Stimulated activated CD8-positive, alpha-beta memory T cell treated with anti-CD3 and anti-CD28 coated beads, Interleukin-15, amount 100 ng/mL, for 4 hours (primary cell): ENCODE results near the gene GAREM1.

ENCODE experiments used
- DNase-seq, 2 donors: peaks; one replicate each; pipeline ENCODE4 v3.0.0-alpha.2; 2020; ENCODE audit warnings: low read depth in 2 of 2

Gene GAREM1

DNA sequence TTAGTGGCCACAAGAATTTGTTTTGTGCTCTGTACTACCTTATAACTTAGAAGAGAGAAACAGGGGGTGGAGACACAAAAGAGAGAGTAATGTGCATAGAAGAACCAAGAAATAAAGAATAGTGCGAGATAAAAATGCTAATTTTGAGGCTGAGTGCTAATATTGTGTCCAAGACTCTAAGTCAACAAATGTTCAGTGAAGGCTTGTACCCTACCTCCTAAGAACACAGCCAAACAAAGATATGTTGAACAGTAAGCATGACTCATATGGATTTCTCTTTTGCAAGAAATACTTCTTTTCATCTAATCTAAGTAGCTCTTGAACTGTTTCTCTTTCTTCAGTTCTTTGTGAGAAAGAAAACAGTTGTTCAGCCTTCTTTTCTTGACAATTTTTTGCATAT lies 45.2 kb downstream of the GAREM1 start:
- DNase-seq, result no peak

DNA sequence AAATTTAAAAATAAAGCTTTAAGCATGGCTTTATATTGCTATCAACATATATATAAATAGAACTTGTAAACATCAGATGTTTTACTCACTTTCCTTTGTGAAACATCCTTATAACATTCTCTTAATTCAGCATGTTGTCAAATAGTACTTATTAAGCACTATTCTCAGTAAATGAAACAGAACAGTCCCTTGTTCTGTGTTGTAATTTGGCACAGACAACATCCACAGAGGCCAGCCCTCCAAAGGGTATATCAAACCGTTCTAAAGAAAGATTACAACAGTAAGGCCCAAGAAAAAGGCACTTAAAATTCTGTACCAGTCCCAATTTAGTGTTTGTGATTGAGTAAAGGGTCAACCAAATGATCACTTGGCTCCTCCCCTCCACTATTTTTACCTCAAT lies 46.0 kb downstream of the GAREM1 start:
- no peak for DNase-seq

GRCh38 chr18:32422978-32423740 lies 47.5 kb downstream of the GAREM1 start:
- DNase-seq, result no peak

DNA sequence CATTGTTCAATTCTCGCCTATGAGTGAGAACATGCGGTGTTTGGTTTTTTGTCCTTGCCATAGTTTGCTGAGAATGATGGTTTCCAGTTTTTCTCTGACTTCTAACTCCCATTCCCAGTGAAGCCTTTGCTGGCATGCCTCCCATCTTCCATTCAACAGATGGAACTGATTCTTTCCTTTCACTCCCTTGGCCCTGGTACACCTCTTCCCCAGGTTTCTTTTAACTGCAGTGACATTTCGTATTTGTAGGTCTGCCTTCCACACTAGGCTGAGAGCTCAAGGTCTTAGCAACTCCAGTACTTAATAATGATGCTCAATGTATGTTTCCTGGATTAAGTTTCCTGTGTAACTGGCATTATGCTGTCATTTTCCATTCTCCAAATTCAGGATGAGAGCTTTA lies 48.5 kb downstream of the GAREM1 start:
- DNase-seq, result no peak

DNA sequence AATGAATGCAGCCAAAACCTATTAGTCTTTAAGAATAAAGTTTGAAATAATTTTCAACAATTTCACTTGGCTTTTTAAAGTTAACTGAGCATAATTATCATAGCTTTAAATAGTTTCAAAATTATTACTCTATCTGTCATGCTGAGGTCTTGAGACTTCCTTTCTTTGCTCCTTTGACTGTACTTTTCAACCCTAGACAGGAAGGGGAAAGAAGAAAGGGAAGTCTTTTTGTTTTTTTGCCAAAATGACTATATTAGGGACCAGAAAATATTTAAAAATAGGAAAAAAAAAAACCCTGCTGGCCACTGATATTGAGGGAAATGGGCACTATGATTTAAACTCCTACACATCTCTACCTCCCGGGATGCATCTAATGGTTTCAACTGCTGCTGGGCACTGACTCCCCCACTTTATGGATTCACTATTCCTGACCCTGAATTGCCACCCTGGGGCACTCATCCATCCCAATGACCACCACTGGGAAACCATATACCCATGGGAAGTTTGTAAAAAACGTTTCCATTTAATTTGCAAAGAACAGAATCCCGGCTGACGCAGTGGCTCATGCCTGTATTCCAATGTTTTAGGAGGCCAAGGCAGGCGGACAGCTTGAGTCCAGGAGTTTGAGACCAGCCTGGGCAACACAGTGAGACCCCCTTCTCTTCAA lies 50.5 kb downstream of the GAREM1 start:
- DNase-seq, result no peak

DNA sequence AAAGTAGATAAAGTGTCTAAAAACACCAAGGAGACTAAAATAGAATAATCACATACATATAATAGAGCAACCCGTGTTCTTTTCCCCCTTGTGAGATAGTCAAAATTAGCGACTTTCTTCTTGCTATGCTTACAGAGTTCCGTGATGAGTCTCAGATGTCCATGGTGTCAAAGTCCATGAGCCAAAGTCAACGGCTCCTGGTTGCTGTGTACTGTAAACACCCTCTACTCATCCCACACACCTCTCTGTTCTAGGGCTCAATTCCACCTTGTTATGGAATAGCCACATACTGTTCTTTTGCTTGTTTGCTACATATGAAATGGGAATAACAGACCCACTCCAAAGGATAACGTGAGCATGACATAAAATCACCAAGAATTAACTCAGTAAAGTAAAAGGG lies 52.5 kb downstream of the GAREM1 start:
- DNase-seq, result no peak

DNA sequence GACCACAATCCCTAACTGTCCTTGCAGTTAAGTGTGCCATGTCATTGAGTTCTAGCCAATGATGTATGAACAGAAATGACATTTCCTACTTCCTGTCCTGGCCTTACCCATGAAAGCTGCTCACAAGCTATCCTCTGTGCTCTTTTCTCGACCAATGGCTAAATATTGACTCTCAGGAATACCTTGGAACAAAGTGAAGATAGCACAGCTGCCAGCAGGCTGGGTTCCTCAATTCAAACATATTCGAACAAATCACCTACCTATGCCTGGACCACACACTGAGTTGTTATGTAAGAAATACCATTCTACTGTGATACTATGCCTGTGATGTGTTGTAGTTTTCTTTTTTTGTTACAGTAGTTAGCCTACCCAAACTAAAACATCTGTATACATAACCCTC lies 65.1 kb downstream of the GAREM1 start:
- DNase-seq, result no peak

DNA sequence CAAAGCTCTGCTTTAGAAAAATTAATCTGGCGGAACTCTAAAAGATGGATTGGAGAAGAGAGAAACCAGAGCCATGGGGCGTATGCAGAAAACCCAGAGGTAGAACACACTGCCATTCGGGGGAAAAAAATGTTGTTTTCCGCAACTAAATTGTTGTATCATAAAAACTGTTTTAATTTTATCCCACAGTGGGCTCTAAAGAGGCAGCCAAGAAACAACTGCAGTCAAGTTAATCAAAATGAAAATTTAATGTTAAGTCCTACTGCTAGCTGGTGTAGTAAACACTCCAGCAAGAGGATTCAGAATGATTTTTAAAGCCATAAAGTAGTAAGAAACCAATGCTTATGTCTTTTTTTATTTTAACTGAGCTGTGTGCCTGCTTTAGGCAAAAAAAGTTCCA lies 69.1 kb downstream of the GAREM1 start:
- DNase-seq, result no peak

GRCh38 chr18:32393407-32393806 lies 77.3 kb downstream of the GAREM1 start:
- DNase-seq, result no peak

- DNase-seq, result no peak
Measured at GRCh38 chr18:32391126-32391525, 79.6 kb downstream of the GAREM1 start.

DNA sequence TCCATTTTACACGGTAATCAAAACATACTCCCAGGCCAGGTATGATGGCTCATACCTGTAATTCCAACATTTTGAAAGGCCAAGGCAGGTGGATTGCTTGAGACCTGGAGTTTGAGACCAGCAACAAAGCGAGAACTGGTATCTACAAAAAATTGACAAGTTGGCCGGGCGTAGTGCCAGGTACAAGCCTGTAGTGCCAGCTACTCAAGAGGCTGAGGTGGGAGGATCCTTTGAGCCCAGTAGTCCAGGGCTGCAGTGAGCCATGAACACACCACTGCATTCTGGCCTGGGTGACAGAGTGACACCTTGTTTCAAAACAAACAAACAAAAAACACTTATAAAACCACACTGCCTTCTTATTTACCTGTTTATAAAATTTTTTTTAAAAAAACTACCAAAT lies 80.8 kb downstream of the GAREM1 start:
- DNase-seq, result no peak

DNA sequence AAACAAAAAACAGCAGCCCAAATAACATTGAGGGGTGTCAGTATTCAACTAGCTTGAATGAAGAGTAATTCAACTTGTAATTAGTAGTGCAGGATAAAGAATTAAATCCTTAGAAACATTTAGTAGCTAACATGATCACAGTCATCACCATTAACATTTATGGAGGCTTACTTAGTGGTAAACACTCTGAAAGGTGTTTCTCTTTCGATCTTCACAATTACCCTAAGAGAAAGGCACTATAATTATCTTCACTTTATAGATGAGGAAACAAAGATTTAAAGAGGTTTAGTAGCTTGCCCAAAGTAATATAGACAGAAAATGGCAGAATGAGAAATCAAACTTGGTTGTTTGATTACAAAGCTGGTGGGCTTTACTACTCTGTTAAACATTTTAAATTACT lies 81.5 kb downstream of the GAREM1 start:
- no peak for DNase-seq

GRCh38 chr18:32386471-32386870 lies 84.2 kb downstream of the GAREM1 start:
- no peak for DNase-seq

DNA sequence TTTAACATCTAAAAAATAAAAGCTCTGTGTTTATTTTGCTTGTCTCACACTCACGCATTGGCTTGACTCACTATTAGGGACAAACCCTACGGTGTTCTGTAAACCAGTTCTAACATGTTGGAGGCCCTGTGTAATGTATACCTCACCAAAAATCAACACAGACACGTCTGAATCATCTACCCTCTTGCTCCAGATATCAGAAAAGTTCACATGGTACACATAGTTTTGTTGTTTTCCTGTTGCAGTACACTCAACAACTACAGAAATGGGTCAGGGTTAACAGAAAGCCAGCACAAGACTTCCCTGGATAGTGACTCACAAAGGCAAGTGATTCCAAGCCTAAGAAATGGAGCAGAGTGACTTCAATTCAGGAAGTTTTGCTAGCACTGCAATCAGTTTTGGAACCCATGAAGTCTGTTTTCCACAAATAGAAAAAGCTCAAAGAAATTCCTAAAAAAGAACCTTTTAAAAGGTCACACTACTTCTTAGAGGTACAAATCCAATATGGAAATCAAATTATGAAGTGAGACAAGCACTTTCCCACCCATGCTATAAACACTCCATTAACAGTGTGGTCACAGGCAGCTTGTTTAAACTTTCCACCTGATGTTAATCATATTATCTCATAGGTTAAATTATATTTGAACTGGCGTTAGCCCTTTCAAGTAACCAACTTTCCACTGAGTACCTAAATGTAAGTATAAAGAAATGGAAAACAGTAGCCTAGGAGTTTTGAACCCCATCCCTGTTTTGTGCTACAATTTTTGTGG lies 87.4 kb downstream of the GAREM1 start:
- DNase-seq, result no peak

GRCh38 chr18:32381761-32382160 lies 88.9 kb downstream of the GAREM1 start:
- DNase-seq, result no peak

DNA sequence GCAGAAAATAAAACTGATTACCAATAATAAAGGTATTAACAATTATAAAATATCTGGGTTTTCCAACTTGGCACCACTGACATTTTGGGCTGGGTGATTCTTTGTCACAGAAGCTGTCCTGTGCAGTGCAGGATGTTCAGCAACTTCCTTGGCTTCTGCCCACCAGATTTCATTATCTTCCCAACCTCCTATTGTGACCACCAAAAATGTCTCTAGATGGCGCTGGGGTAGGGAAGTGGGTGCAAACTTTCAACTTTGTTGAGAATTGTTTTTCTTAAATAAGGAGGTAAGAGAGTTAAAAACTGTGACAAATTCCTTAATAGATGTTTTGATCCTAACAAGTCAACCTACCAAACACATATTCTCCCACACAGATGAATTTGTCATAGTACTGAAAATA lies 90.1 kb downstream of the GAREM1 start:
- no peak for DNase-seq

DNA sequence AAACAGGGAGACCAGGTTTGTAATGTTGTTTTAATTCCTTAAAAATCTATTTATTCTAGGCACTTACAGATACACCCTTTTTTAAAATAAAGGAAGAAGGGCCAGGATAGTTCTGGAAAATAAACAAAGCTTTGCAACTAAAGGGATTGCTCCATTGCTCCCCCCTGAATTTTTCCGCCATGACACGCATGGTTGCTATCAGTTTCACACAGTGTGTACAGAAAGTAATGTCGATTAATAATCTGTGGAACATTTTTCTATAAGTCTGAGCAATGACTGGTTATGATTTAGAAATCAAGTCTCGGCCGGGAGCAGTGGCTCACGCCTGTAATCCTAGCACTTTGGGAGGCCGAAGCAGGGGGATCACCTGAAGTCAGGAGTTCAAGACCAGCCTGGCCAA lies 90.8 kb downstream of the GAREM1 start:
- DNase-seq, result no peak

DNA sequence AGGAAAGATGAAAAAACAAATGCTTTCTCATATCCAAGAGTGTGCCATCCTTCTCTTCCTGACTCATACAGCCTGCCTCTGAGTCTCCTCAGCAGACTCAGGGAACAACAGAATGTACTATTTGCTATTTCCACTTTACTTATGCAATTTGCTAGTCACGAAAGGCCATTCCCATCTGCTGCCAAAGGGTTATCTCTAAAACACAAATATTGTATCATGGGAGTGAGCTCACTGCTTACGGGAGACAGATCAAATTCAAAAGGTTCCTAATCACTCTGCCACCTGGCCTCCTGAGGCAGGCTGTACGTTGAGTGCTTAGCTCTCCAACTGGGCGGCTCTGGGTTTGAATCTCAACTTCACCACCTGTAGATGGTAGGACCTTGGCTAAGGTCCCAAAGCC lies 92.0 kb downstream of the GAREM1 start:
- DNase-seq, result no peak

DNA sequence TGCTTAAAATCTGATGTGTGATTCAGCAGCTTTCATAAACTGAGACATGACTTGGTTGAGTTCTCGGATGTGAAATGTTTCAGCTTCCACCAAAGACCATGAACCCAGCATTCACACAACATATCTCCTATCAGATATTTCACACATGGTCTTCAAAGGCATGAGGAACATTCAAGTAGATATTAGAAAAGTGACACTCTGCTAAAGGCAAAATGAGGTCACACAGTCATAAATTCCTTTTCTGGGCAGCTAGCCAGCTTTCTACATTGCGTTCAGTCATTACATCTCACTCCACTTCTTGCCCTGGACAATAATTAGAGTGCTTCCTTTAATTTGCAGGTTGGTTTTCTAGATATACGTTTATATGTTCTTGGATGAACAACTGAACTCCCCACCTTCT lies 96.7 kb downstream of the GAREM1 start:
- DNase-seq, result no peak

GRCh38 chr18:32373505-32373904 lies 97.2 kb downstream of the GAREM1 start:
- no peak for DNase-seq

- DNase-seq, result no peak
Measured at GRCh38 chr18:32372381-32373061, 98.2 kb downstream of the GAREM1 start.

GRCh38 chr18:32372047-32372380 lies 98.7 kb downstream of the GAREM1 start:
- no peak for DNase-seq
